Stimulated activated CD8-positive, alpha-beta memory T cell treated with anti-CD3 and anti-CD28 coated beads, Interleukin-7, amount 100 ng/mL, for 1 hour (primary cell): ENCODE data around the gene TAF11L4.
"Not testable (repeated sequence)": the region's sequence is repeated elsewhere in the genome, so short reads cannot be mapped to it uniquely, and the experiment has no call there.

Experiments used
- DNase-seq, 2 donors: peaks; one replicate each; pipeline ENCODE4 v3.0.0-alpha.2; 2020; ENCODE audit warnings: low read depth in 2 of 2

Gene TAF11L4

GRCh38 chr5:17521501-17521900 is at the start of gene TAF11L4:
Gene TAF11L4, plus strand, starts transcription at chr5:17521801.
- DNase-seq: not testable (repeated sequence)

GRCh38 chr5:17475064-17475463 is 46.5 kb upstream of the TAF11L4 start:
- not testable (repeated sequence) for DNase-seq

GRCh38 chr5:17477043-17477442 is 44.6 kb upstream of the TAF11L4 start:
- no peak for DNase-seq

GRCh38 chr5:17477573-17478265 is 43.9 kb upstream of the TAF11L4 start:
- no peak for DNase-seq

- DNase-seq: no peak
These were observed 40.2 kb upstream of the TAF11L4 start for GRCh38 chr5:17481378-17481777.

GRCh38 chr5:17482790-17483189 is 38.8 kb upstream of the TAF11L4 start:
- DNase-seq: no peak

GRCh38 chr5:17486464-17487173 is 35.0 kb upstream of the TAF11L4 start:
- not testable (repeated sequence) for DNase-seq

- DNase-seq: no peak
These were observed 34.5 kb upstream of the TAF11L4 start for GRCh38 chr5:17487174-17487512.

- DNase-seq: not testable (repeated sequence)
These were observed 30.3 kb upstream of the TAF11L4 start for GRCh38 chr5:17491257-17491656.

- no peak for DNase-seq
These were observed 28.8 kb upstream of the TAF11L4 start for GRCh38 chr5:17492770-17493169.

- DNase-seq: no peak
These were observed 24.2 kb upstream of the TAF11L4 start for GRCh38 chr5:17497446-17497845.

GRCh38 chr5:17497931-17498330 is 23.7 kb upstream of the TAF11L4 start, which contains the start of gene TAF11L2:
Gene TAF11L2, plus strand, starts transcription at chr5:17498231.
- DNase-seq: not testable (repeated sequence)

GRCh38 chr5:17511775-17512325 is 9.8 kb upstream of the TAF11L4 start:
- DNase-seq: no peak

- not testable (repeated sequence) for DNase-seq
These were observed 4.1 kb upstream of the TAF11L4 start for GRCh38 chr5:17517526-17517925.

- not testable (repeated sequence) for DNase-seq
These were observed 3.5 kb upstream of the TAF11L4 start, which contains the start of gene TAF11L3 for GRCh38 chr5:17518067-17518466. Gene TAF11L3, plus strand, starts transcription at chr5:17518367.

GRCh38 chr5:17519508-17519907 is 2.1 kb upstream of the TAF11L4 start:
- not testable (repeated sequence) for DNase-seq

GRCh38 chr5:17524935-17525334 is 3.3 kb downstream of the TAF11L4 start, which contains the start of gene TAF11L5:
Gene TAF11L5, plus strand, starts transcription at chr5:17525235.
- not testable (repeated sequence) for DNase-seq

GRCh38 chr5:17526504-17526903 is 4.9 kb downstream of the TAF11L4 start:
- DNase-seq: not testable (repeated sequence)

- not testable (repeated sequence) for DNase-seq
These were observed 6.8 kb downstream of the TAF11L4 start, which contains the start of gene TAF11L6 for GRCh38 chr5:17528369-17528768. Gene TAF11L6, plus strand, starts transcription at chr5:17528669.
